GM19438 (cell line): ENCODE results near the gene DTWD1.
"Not testable (repeated sequence)": the region's sequence is repeated elsewhere in the genome, so short reads cannot be mapped to it uniquely, and the experiment has no call there.

Experiments
- ATAC-seq: cut with Tn5 transposase; IDR thresholded peaks from one replicate; pipeline ENCODE4 v1.9.1; 2021; ENCODE audit warnings: low read depth; ENCODE audit not compliant: unreplicated experiment

The DTWD1 gene, protein sequence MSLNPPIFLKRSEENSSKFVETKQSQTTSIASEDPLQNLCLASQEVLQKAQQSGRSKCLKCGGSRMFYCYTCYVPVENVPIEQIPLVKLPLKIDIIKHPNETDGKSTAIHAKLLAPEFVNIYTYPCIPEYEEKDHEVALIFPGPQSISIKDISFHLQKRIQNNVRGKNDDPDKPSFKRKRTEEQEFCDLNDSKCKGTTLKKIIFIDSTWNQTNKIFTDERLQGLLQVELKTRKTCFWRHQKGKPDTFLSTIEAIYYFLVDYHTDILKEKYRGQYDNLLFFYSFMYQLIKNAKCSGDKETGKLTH

DNA sequence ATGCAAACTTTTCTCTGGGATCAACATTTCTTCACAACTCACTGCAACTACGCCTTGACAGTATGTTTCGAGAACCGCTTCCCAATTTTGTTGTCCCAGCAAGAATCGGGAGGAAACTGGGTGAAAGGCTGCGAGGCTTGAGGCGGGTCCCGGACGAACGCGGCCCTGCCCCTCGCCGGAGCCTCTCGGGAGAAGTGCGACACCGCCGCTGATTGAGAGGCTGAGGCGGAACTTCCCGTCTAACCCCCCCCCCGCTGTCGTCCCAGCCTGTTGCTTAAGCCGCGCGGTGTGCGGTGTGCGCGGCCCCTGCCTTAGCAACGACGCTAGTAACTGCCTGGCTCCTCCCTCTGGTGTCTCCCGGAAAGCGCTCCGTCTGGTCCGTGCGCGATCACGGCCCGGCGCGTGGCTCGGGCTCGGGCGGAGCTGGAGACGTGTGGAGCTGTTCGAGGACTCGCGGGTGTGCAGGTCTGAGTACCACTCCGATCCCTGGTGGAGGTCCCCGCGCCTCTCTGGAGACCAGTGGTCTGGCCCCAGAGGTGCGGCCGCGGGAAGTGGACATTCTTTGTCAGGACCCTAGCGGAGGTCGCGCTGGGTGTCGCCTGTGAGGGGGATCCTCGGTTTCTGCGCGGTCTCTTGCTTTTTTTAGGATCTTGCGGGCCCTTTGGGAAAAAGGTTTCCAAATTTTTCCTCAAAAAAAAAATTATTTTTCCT lies at the start of gene DTWD1, which contains the start of gene FAM227B:
Gene DTWD1, plus strand, starts transcription at position 391 of the 711 bp plus-strand sequence. CDS start 4,120 bp downstream, outside the sequence.
Gene FAM227B, minus strand, starts transcription at position 161 of the 711 bp plus-strand sequence. CDS start 5,647 bp downstream, outside the sequence.
- peak; percentile 96 for ATAC-seq

DNA sequence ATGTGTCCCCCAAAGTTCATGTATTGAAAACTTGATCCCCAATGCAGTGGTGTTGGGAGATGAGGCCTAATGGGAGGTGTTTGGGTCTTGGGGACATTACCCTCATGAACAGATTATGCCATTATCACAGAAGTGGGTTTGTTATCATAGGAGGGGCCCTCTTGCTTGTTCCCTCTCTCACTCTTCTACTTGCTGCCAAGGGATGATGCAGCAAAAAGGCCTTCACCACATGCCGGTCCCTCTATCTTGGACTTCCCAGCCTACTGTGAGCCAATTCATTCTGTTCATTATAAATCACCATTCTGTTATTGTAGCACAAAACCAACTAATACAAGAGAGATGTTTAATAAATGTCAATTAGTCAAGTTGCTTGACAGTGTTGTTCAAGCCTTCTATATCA lies 47.4 kb upstream of the DTWD1 start:
- no peak for ATAC-seq

DNA sequence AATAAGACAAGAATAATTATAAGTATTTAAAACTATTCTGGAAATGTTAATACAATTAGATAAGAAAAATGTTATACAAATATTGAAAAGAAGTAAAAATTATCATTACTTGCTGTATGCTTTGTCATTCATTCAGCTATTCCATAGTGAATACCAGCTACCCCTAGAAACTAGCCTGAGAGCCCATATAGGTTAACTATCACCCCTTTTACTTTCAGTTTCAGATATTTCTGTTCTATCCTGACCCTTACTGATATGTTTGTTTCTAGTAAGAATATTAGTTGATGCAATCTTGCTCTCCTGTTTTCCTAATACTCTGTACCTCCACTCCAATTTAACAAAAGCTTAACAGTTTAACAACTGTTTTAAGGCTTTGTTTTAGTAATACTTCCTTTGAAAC lies 31.8 kb upstream of the DTWD1 start:
- no peak for ATAC-seq

DNA sequence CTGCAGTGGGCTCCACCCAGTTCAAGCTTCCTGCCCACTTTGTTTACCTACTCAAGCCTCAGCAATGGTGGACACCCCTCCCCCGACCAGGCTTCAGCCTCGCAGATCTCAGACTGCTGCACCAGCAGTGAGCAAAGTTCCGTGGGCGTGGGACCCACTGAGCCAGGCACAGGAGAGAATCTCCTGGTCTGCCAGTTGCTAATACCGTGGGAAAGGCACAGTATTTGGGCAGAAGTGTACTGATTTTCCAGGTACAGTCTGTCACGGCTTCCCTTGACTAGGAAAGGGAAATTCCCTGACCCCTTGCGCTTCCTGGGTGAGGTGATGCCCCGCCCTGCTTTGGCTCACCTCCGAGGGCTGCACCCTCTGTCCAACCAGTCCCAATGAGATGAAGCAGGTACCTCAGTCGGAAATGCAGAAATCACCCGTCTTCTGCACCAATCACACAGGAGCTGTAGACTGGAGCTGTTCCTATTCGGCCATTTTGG lies 28.0 kb upstream of the DTWD1 start:
- not testable (repeated sequence) for ATAC-seq

DNA sequence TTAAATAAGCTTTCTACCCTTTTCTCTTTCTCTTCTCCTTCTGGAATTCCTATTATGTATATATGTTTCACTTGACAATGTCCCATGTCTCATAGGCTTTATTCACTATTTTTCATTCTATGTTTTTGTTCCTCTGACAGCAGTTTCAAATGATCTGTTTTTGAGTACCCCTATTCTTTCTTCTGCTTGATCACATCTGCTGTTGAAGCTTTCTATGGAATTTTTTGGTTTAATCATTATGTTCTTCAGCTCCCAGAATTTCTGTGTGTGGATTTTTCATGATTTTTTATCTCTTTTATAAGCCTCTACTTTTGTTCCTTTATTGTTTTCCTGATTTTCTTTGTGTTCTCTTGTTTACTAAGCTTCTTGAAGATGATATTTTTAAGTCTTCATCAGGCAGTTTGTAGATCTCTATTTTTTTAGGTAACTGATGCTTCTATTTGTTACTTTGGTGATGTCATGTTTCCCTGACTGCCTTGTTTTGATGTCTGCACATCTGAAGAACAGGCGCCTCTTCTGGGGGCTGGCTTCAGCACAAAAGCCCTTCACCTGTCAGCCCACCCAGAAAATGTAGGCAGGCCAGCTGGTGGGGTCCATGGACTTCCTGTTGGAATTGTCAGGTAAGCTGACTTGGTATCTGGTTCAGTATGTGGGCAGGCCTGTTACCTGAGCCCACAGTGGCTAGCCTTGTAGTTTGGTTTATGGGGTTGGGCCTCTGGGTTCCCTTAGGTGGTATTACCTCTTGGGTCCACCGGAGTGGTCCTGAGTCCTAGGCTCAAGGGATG lies 16.0 kb upstream of the DTWD1 start:
- no peak for ATAC-seq

DNA sequence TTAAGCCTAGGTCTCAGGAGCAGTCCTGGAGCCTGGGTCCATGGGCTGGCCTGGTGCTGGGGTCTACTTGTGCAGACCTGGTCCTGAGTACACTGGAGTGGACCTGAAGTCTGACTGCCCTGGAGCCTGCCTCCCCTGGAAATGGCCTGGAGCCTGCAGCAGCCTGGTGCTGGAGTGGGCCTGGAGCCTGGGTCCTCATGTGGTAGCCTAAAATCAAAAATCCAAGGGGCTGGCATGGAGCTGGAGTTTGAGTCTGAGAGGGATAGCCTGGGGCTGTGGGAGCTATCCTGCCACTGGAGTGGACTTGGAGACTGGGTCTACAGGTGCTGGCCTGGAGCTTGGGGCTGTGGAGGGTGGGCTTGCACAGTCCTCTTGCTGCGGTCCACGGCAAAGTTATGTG lies 15.3 kb upstream of the DTWD1 start:
- no peak for ATAC-seq

DNA sequence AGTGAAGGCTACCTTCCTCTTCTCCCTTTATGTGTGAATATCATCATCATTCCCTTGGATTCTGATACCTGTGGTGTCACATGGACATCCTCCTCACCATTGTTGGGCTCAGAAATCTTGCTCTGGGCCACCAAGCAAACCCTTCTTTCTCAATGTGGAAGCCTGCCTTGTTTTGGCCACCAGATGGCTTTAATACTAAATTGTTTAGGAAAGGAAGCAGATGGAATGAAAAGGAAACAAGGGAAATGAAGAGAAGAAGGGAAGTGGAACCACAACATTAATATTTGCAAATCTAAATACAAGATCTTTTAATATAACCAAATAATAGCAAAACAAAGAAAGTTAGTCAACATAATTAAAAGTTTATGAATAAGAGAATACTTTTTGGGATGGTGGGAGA lies 14.3 kb upstream of the DTWD1 start:
- ATAC-seq: no peak

DNA sequence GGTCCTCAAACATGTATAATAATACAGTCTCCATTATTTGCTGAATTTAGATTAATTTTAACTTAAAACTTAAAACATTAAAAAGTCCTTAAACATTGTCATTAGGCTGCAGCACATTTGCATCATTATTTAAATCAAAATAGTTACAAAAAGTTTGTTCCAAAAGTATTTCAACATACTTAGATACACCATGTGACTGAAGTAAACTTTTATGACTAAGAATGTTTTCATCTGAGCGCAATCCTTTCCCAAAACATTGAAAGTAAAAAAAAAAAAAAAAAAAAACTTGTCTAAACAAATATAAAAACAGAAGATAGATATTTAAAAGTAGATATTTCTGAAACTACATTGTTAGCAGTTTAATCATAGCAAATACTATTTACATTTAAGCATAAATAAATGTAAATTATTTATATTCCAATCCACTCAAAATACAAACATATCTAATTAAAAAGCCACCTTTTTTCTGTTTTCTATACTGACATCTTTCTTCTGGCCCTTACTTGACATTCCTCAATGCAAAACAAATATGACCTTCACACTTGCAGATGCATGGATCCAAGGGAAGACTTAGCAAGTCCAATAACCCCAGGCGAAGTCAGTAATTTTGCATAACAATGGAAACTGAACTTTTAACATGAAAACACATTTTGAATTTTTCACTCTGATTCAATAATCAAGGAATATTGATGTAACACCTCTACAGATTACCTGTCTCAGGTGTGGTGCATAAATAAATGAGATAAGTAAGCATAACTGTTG lies 10.5 kb upstream of the DTWD1 start:
- ATAC-seq: no peak

DNA sequence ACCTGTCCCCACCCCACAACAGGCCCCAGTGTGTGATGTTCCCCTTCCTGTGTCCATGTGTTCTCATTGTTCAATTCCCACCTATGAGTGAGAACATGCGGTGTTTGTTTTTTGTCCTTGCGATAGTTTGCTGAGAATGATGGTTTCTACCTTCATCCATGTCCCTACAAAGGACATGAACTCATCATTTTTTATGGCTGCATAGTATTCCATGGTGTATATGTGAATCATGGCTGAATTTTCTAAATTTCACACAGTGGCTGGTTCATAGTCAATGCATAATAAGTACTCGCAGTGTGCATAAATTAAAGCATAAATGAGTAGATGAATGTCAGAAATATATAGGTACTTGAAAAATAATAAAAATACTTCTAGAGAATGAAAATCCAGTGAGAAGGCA lies 8.6 kb upstream of the DTWD1 start:
- not testable (repeated sequence) for ATAC-seq

DNA sequence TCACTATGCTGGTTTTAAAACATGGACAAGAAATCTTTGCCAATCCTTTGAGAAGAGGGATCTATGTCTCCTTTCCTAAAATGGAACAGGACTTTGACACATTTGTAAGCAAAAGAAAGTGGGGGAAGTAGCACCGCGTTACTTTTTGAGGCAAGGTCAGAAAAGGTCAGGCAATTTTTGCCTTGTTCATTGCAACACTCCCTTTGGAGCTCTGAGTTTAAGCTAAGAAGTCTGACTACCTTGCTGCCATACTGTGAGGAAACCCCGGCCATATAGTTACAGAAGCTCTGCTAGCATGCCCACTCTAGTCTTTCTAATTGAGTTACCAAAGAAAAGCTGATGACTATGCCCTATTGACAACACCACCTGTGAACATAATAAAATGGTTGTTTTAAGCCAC lies 1.6 kb upstream of the DTWD1 start:
- no peak for ATAC-seq

DNA sequence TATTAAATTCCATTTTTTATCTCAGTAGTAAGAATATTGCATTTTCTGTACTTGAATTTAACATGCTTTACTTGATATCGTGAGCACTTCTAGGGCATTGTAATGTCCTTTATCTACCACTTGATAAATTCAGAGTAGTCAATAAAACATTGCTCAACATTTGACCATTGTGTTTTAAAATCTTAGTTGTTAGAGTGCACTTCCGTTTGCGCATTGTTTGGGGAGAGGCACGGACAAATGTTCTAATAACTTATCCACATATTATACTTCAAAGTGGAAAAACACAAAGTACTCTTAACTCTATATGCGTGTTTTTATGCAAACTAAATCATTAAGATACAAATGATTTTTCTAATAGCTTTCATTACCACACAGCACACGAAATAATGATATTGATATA lies 649 bp upstream of the DTWD1 start:
- no peak for ATAC-seq

DNA sequence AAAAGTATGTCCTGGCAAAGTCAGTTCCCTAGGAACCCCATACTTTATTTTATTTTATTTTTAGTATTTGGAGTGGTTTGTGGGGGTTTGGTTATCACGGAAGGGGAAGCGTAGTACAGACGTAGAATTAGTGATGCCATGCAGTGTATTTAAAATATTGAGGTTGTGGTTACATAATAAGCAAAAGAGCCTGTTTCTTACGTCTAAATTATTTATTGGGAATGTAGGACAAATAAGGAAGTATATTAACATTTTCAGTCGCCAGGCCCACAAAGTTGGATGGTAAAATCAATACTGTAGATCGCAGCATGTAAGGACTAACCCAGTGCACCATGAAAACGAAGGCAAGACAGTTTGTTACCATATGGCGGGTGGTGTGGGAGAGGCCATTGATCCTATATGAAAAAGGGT lies 558 bp downstream of the DTWD1 start:
- no peak for ATAC-seq

DNA sequence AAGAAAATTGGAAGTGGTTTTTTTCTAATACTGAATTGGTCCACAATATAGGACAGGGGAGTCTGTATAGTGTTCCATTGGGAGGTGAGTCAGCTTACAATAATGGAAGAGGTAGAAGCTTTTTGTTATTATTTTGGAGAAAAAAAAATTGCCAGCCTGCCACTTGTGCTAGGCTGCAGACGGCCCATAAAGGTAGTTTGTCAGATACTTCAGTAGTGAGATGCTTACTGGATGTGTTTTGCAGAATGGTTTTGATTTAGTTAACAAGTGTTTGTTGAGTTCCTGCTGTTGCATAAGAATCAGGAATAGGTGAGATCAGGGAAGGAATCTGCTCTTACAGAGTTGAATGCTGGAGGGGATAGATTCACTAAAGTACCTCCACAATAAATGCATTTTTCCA lies 1.0 kb downstream of the DTWD1 start:
- ATAC-seq: no peak

DNA sequence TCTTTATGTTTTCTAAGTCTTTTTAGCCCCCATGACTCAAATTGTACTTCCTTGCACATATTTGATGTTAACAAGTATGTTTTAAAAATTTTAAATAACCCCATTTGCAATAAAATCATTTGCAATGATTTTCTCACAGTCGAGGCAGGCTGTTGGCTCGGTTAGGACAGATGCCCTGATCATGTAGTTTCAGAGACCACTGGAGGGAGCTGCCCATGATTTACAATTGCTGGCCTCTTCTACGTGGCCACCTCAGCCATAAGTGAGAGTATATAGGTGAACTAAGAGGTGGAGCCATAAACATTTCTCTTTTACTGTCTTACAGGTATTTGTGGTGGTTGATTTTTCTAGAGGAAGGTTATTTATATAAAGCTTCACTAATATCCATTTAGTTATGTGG lies 1.7 kb downstream of the DTWD1 start:
- ATAC-seq: no peak

DNA sequence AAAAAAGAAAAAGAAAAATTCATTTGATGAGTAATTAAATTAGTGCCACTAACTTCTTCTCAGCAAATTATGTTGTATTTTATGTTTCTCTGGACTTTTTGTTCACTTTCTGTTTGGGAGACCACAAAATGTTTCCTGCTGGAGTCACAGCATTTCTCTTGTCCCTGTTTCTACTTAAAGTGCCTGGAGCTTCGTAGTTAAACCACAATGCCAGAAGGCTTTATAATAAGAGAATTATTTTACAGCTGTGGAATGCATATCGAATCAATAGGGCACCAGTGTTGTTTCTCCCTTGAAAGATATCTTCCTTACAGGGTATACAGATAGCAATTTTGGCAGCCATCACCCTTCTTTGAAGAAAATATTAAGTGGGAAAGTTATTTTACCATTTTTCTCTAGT lies 3.2 kb downstream of the DTWD1 start:
- ATAC-seq: no peak

DNA sequence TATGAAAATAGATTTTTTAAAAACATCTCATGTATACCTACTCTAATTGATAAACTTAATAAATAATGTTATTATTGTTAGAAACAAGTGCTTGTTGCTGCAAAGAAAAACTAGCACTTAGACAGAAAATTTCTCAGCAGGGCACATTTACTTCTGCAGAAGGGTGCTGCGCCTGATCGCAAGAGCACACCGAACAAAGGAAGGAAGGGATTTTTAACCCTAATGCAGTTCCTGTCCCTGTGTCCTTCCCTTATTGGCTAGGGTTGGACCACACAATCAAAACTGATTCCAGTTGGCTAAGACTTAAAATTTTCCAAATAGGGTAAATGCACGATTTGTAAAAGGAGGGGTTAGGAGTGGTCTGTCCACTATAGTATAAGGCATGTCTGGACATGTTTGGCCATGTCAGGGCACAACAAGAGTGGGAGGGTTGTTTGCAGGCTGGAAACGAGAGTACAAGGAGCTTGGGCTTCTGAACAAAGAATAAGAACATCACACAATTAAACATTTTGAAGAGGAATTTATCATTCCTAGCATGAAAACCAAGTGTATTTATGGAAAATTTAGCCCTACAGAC lies 4.7 kb downstream of the DTWD1 start:
- ATAC-seq: no peak

DNA sequence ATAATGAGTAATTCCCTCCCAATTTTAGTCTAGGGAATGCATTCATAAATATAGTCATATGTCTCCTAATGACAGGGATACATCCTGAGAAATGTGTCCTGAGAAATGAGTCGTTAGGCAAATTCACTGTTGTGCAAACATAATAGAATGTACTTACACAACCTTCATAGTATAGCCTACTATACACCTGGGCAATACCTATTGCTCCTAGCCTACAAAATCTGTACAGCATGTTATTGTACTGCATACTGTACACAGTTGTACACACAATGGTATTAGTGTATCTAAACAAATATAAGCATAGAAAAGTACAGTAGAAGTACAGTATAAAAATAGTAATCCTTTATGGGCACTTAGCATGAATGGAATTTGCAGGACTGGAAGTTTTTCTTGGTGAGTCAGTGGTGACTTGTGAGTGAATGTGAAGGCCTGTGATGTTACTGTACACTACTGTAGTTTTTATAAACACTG lies 6.6 kb downstream of the DTWD1 start:
- no peak for ATAC-seq

DNA sequence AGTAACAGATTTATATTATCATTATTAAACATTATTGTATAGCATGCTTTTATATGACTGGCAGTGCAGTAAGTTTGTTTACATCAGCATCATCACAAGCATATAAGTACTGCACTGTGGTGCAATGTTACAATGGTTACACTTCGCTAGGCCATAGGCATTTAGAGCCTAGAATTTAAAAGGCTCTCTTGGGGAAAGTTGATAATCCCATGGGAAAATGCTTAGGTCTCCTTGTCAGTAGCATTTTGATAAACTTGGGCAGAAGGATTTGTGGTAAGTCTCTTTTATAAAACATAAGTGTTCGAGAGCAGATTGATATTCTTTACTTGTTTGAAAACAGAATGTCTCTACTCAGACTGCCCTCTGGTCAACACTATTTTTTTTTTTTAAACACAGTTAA lies 7.5 kb downstream of the DTWD1 start:
- no peak for ATAC-seq

DNA sequence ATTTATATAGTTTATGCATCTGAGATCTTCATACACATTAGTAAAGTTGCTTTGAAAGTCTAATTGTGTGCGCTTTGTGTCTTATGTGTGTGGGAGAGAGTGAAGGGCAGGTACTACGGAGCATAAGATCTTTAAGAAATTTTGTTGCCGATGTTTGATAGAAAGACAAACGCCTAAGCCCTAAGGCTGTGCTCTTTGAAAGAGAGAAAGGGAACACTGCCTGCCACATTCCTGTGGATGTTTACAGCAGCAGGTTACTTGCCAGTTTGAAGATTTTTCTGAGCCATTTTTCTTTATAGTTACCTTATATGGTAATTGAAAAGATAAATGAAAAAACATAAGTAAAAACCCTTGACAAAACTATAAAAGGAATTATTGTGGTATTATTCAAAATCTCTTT lies 17.0 kb downstream of the DTWD1 start:
- no peak for ATAC-seq

DNA sequence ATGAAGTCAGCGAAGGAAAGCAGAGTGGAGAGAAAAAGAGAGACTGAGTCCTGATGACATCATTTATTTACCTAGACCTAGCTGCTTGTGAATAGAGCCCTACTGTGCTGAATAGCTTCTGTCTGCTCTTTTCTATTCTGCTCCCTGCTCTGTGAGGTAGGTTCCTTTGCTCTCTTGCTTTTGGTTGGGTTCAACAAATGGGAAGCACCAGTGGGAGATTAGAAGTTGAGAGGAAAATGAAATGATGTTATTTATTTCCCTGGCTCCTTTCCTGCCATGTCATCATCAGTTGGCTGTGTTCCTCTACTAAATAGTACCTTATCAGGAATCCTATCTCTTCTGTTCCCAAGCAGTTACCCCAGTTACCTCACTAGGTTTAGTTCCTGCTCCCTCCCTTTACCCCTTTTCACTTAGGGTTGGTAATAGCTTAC lies 23.5 kb downstream of the DTWD1 start:
- no peak for ATAC-seq
